B cell (primary cell): Measurements from ENCODE around the gene NEUROG2. TPM values are rescaled to one million over a fixed set of nuclear protein-coding genes. Genes with fewer than 3 reads are reported as not detected.

Experiments used
- ATAC-seq: fragments of 200-7000 bp; cut with Tn5 transposase; one replicate; pipeline ENCODE4 v1.10.0; 2021; ENCODE audit warnings: low read depth, mild to moderate bottlenecking, moderate number of reproducible peaks, moderate library complexity
- CTCF ChIA-PET: fragments of 350-600 bp; sonication (Branson Sonifier 250); formaldehyde crosslinking; loops from one replicate; lab custom pipeline; 2021; ENCODE audit warnings: antibody characterized with exemption, inconsistent platforms; lab: Charles Lee
- POLR2A ChIA-PET: fragments of 350-600 bp; sonication (Branson Sonifier 250); formaldehyde crosslinking; loops from one replicate; lab custom pipeline; 2021; ENCODE audit warnings: antibody characterized with exemption; lab: Charles Lee
- DNase-seq: peaks from one replicate; pipeline ENCODE4 v3.0.0; 2013
- H2AFZ ChIP-seq: 2 replicates; pipeline ENCODE4 v1.6.1; 2012; ENCODE audit warnings: mild to moderate bottlenecking, low read depth, low read length; ENCODE audit not compliant: insufficient read depth, poor library complexity, severe bottlenecking
- H3K27ac ChIP-seq, 2 donors: 1 replicate in 1 of 2; 2 replicates in 1 of 2; pipeline ENCODE4 v1.5.1; 2012 to 2013; ENCODE audit warnings: low read length in 2 of 2, mild to moderate bottlenecking in 2 of 2, moderate library complexity in 1 of 2
- H3K27me3 ChIP-seq, 4 experiments: fragments of 200-600 bp in 1 of 4; sonication (generic) in 1 of 4; replicated peaks in 1 of 4; 1 replicate in 2 of 4; 2 replicates in 2 of 4; pipeline versions ENCODE4 v1.6.1 to v1.7.0; 2013 to 2016; ENCODE audit warnings: low read length in 3 of 4, mild to moderate bottlenecking in 2 of 4, mixed read lengths in 1 of 4, moderate library complexity in 1 of 4; ENCODE audit not compliant: insufficient read depth in 4 of 4, control insufficient read depth in 3 of 4; ENCODE audit errors: control extremely low read depth in 1 of 4
- H3K36me3 ChIP-seq, 2 experiments: replicated peaks in 1 of 2; 1 replicate in 1 of 2; 2 replicates in 1 of 2; pipeline versions ENCODE4 v1.6.1 to v1.7.1; 2013; ENCODE audit warnings: low read length in 1 of 2; ENCODE audit not compliant: insufficient read depth in 2 of 2, control insufficient read depth in 1 of 2; ENCODE audit errors: control extremely low read depth in 1 of 2, extremely low read depth in 1 of 2
- H3K4me1 ChIP-seq, 2 donors: fragments of 200-600 bp in 1 of 2; sonication (generic) in 1 of 2; 1 replicate in 1 of 2; 2 replicates in 1 of 2; pipeline versions ENCODE4 v1.5.1 to v1.6.1; 2013 to 2017; ENCODE audit warnings: low read length in 2 of 2; ENCODE audit not compliant: control insufficient read depth in 2 of 2, insufficient read depth in 2 of 2
- H3K4me2 ChIP-seq: replicated peaks from 2 replicates; pipeline ENCODE3; 2012; ENCODE audit warnings: mild to moderate bottlenecking, low read depth, low read length; ENCODE audit not compliant: poor library complexity, severe bottlenecking
- H3K4me3 ChIP-seq, 5 experiments: fragments of 200-600 bp in 1 of 5; sonication (generic) in 1 of 5; 1 replicate in 3 of 5; 2 replicates in 2 of 5; pipeline versions ENCODE4 v1.5.1 to v1.7.0; 2011 to 2016; ENCODE audit warnings: low read length in 4 of 5, mild to moderate bottlenecking in 4 of 5, low read depth in 2 of 5, control low read depth in 1 of 5, moderate library complexity in 1 of 5; ENCODE audit not compliant: insufficient read depth in 1 of 5; ENCODE audit errors: control extremely low read depth in 1 of 5, extremely low read depth in 1 of 5
- H3K79me2 ChIP-seq: fragments of 200-600 bp; sonication (generic); one replicate; pipeline ENCODE4 v1.6.0; 2016; ENCODE audit warnings: low read length; ENCODE audit not compliant: control insufficient read depth, insufficient read depth
- H3K9ac ChIP-seq: fragments of 200-600 bp; sonication (generic); 2 replicates; pipeline ENCODE4 v1.6.1; 2017; ENCODE audit warnings: mild to moderate bottlenecking, low read length, moderate library complexity
- H3K9me3 ChIP-seq, 3 donors: one replicate each; pipeline versions ENCODE4 v1.6.1 to v1.7.1; 2013; ENCODE audit warnings: low read length in 2 of 3; ENCODE audit not compliant: control insufficient read depth in 2 of 3, insufficient read depth in 1 of 3; ENCODE audit errors: control extremely low read depth in 1 of 3
- H4K20me1 ChIP-seq: 2 replicates; pipeline ENCODE4 v1.6.0; 2012; ENCODE audit warnings: mild to moderate bottlenecking, low read length; ENCODE audit not compliant: insufficient read depth, control insufficient read depth, poor library complexity, severe bottlenecking
- H3K27ac Mint-ChIP-seq: one replicate; pipeline ENCODE4 v1.8.0; 2021; ENCODE audit warnings: mixed read lengths
- H3K27me3 Mint-ChIP-seq: one replicate; pipeline ENCODE4 v1.8.0; 2021; ENCODE audit warnings: mixed read lengths
- H3K4me1 Mint-ChIP-seq: one replicate; pipeline ENCODE4 v1.8.0; 2021; ENCODE audit warnings: mixed read lengths
- H3K4me3 Mint-ChIP-seq: one replicate; pipeline ENCODE4 v1.8.0; 2021; ENCODE audit warnings: mixed read lengths
- H3K9me3 Mint-ChIP-seq: one replicate; pipeline ENCODE4 v1.8.0; 2022; ENCODE audit warnings: mixed read lengths; ENCODE audit not compliant: insufficient read depth
- EZH2 ChIP-seq: IDR thresholded peaks from 2 replicates; pipeline ENCODE4 v1.6.1; 2012; ENCODE audit warnings: borderline replicate concordance, low read depth, mild to moderate bottlenecking, moderate library complexity, low read length; ENCODE audit not compliant: insufficient read depth, poor library complexity, severe bottlenecking
- WGBS: methylation state at CpG from one replicate; pipeline ENCODE4 v1.1.5; 2013; ENCODE audit warnings: missing lambda C conversion rate; ENCODE audit not compliant: insufficient coverage; 5-methylcytosine and 5-hydroxymethylcytosine counted together
- intact Hi-C: fragments of 100-400 bp; cut with micrococcal nuclease; formaldehyde crosslinking; loops from one replicate; pipeline ENCODE4 v1.10.0; 2022
- polyA plus RNA-seq: library from polyadenylated mRNA; depleted of rRNA; stranded (reverse); fragments of >200 nt; gene quantifications from 2 replicates; pipeline ENCODE4 v1.2.3, GENCODE V29; 2012
- total RNA-seq, 2 donors: library from RNA; stranded (reverse); fragments of 120-200 nt in 1 of 2; gene quantifications; 1 replicate in 1 of 2; 2 replicates in 1 of 2; pipeline versions ENCODE4 v1.2.3 to v1.2.4, GENCODE V29; 2013 to 2022
- TF ChIP-seq, protein P1 (sequence below): fragments of 200-600 bp; IDR thresholded peaks from one replicate; pipeline ENCODE4 v1.8.0; 2022; ENCODE audit warnings: antibody characterized with exemption, mild to moderate bottlenecking

Gene NEUROG2
- total and polyA plus RNA-seq, 2 donors (not counting 1 experiment from before 2014, with no cell fraction given), result not detected

DNA sequence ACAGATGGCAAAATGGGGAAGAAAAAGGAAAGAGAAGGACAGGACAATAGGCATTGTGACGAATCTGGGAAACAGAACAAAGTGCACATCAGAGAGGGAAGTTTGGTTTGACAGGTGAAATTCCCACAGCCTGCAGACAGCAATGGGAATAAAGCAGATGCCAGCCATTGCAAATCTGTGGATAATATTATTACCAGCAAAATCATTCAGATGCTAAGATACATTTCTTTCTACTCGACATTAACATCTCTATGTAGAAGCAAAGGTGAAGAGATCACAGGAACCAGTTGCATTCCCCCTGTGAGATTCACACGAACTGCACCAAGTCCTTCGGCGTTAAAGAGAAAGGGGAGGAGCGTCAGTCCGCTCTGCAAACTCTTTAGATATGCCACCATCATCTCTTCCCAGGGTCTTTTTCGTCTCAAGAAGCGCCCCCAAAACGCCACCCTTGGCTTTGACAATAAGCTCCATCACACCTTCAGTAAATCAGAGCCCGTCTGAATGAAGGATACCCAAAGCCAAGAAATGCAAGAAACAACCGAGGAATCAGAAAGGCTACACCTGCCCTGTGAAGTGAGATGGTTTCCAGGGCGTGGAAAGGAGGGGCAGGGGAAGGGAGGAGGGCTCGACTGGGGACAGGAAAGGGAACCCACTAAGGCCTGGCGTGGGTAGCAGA, 1.9 kb downstream of the NEUROG2 start:
- ATAC-seq (no peak), DNase-seq (peak; percentile 50)
- TF ChIP-seq, protein P1, sequence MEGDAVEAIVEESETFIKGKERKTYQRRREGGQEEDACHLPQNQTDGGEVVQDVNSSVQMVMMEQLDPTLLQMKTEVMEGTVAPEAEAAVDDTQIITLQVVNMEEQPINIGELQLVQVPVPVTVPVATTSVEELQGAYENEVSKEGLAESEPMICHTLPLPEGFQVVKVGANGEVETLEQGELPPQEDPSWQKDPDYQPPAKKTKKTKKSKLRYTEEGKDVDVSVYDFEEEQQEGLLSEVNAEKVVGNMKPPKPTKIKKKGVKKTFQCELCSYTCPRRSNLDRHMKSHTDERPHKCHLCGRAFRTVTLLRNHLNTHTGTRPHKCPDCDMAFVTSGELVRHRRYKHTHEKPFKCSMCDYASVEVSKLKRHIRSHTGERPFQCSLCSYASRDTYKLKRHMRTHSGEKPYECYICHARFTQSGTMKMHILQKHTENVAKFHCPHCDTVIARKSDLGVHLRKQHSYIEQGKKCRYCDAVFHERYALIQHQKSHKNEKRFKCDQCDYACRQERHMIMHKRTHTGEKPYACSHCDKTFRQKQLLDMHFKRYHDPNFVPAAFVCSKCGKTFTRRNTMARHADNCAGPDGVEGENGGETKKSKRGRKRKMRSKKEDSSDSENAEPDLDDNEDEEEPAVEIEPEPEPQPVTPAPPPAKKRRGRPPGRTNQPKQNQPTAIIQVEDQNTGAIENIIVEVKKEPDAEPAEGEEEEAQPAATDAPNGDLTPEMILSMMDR, result no peak
- no peaks in the 10 kb centered on the region for H4K20me1 ChIP-seq
- H3K4me3 Mint-ChIP-seq, result peak overlapping the region; percentile 96
- peaks cover 61 to 79% of the 10 kb centered on the region in 2 donors for H3K4me1 ChIP-seq
- H2AFZ ChIP-seq, result peak overlapping the region; percentile 88
- ChIA-PET POLR2A (no interaction called here), CTCF (interaction anchor here (1.3 kb wide), 1 partner anchor 10 kb away, joined by 8 read pairs; no protein-coding TSS in a partner anchor)
- intact Hi-C loops, result loop anchor here (10.0 kb wide), 2 partner anchors 191 to 1899 kb away; no protein-coding TSS in a partner anchor
- peak overlapping the region; percentile 35 for H3K27ac Mint-ChIP-seq
- H3K4me2 ChIP-seq, result peak overlapping the region; percentile 98
- 3% methylated on average over 12 of the region's 15 CpGs for WGBS
- no peaks in the 10 kb centered on the region for H3K79me2 ChIP-seq
- peaks cover 0 to 35% (median 9%) of the 10 kb centered on the region in 3 donors for H3K9me3 ChIP-seq
- H3K4me1 Mint-ChIP-seq, result peaks cover 64% of the 10 kb centered on the region
- no peak overlapping the region for H3K27ac ChIP-seq
- H3K9me3 Mint-ChIP-seq, result peaks cover 5% of the 10 kb centered on the region
- H3K9ac ChIP-seq, result peak overlapping the region; percentile 75
- H3K4me3 ChIP-seq, result peak overlapping the region in 3 of 5 experiments; percentile 60 to 75 (median 66)
- H3K36me3 ChIP-seq, result no peaks in the 10 kb centered on the region
- H3K27me3 ChIP-seq, result peaks cover 4 to 86% (median 81%) of the 10 kb centered on the region in 4 experiments
- H3K27me3 Mint-ChIP-seq, result peaks cover 89% of the 10 kb centered on the region

DNA sequence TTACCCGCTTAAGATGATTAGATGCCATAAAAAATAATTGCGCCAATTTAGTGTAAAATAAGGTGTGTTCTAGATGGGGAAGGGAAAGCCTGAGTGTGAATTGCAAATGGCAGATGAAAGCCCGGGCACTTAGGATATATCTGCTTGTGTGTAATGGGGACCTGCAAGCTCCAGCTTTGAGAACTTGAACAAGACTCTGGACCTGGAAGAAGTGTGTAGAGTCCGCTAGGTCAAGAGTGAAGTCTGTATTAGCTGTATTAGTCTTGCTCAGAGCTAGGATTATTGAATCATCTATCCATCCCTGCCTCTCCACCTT, 4.2 kb downstream of the NEUROG2 start:
- Mint-ChIP-seq H3K4me1 (peaks cover 54% of the 10 kb centered on the region), H3K4me3 (peak overlapping the region; percentile 53), H3K9me3 (peaks cover 5% of the 10 kb centered on the region), H3K27ac (peak overlapping the region; percentile 39), H3K27me3 (peaks cover 85% of the 10 kb centered on the region)
- intact Hi-C loops, result loop anchor here (2.0 to 10.0 kb wide), 3 partner anchors 13 to 1897 kb away; no protein-coding TSS in a partner anchor
- no peaks in the 10 kb centered on the region for H4K20me1 ChIP-seq
- peaks cover 49 to 70% of the 10 kb centered on the region in 2 donors for H3K4me1 ChIP-seq
- WGBS, result 38% methylated on average over 3 of the region's 4 CpGs
- H3K9me3 ChIP-seq, result peaks cover 0 to 29% (median 6%) of the 10 kb centered on the region in 3 donors
- no peak overlapping the region for H3K27ac ChIP-seq
- H3K27me3 ChIP-seq, result peaks cover 4 to 78% (median 73%) of the 10 kb centered on the region in 4 experiments
- no peaks in the 10 kb centered on the region for H3K79me2 ChIP-seq
- TF ChIP-seq, protein P1, result no peak
- TF ChIP-seq EZH2, result no peak
- H3K9ac ChIP-seq, result no peak overlapping the region
- CTCF ChIA-PET, result interaction anchor here (1.6 to 2.0 kb wide), 2 partner anchors 9 to 11 kb away, joined by 5 to 14 read pairs; no protein-coding TSS in a partner anchor
- DNase-seq (no peak), ATAC-seq (no peak)
- H2AFZ ChIP-seq, result no peak overlapping the region
- H3K36me3 ChIP-seq, result no peaks in the 10 kb centered on the region
- POLR2A ChIA-PET, result no interaction called here
- no peak overlapping the region for H3K4me2 ChIP-seq
- H3K4me3 ChIP-seq, result no peak overlapping the region
